Measurements from ENCODE around the gene XRCC1.

XRCC1 gene

DNA sequence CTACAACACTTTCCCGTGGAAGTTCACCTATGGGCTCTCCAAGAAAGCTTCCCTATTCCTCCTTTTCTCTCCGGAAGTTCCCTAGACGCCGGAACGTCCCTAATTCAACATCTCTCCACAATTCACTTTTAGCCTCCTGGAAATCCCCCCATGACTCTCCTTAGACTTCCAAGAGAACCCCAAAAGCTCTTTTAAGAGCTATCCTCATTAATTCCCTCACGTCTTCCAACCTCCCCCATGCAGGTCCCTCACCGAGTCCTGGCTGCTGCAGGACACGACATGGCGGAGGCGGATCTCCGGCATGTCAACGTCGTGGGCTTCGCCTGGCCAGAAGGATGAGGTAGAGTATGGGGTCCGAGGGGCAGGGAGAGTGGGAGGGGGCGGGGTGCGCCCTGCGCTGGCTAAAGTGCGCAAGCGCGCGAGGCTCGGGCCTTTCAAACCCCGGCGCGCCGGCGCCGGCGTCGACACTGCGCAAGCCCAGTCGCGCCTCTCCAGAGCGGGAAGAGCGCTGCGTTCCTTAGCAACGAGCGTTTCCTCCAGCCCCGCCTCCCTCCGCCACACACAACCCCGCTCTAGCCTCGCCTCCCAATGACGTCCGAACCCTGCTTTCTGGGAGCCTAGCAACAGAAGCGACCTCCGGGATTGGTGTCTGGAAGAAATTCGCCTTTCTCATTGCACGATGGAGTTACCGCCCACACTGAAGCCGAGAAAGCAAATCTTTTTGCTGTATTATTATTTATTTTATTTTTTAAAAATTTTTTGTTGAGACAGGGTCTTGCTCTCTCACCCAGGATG is at the start of gene XRCC1, which contains the start of gene PINLYP:
Gene XRCC1 (minus strand): TSS at position 372 of the 795 bp plus-strand sequence. CDS start 69 bp downstream, at position 303.
Gene PINLYP (plus strand): TSS at position 646 of the 795 bp plus-strand sequence. CDS start 1,391 bp downstream, outside the sequence.
- FAIRE-seq (peak; percentile 95), DNase-seq (ENCODE audit: insufficient read length, low spot score) (peak; percentile 97)

GRCh38 chr19:43624933-43625332 is 49.6 kb upstream of the XRCC1 start:
- DNase-seq (ENCODE audit: insufficient read length, low spot score) (no peak), FAIRE-seq (no peak)

DNA sequence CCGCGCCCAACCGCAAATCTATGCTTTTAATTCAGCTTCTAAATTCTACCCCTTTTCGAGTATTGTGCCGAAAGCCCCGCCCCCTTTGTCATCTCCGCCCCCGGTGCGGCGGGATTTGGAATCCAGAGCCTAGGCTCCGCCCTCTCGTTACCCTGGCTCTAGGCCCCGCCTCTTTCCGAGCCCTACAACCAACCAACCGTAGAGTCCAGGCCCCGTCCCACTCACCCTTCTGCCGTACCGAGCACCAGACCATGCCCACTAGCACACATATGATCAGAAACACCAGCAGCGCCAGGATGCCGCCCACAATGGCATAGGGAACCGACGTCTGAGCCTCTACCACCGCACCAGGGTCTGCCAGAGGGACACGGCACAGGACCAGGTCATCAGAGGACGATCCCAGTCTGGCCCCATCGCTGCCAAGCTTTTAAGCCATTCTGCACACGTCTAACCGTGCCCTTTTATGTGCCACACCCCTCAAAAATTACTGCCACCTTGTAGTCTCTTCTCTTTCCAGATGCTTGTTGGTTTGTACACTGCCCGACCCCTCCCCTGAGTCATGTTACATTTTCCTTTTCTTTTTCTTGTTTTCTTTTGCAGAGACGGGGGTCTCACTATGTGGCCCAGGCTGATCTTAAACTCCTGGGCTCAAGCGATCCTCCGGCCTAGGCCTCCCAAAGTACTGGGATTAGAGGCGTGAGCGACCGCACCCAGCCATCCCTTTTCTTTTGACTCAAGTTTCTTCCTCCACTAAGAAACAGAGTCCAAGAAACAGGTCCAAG is 48.8 kb upstream of the XRCC1 start:
- DNase-seq (ENCODE audit: insufficient read length, low spot score) (no peak), FAIRE-seq (no peak)

DNA sequence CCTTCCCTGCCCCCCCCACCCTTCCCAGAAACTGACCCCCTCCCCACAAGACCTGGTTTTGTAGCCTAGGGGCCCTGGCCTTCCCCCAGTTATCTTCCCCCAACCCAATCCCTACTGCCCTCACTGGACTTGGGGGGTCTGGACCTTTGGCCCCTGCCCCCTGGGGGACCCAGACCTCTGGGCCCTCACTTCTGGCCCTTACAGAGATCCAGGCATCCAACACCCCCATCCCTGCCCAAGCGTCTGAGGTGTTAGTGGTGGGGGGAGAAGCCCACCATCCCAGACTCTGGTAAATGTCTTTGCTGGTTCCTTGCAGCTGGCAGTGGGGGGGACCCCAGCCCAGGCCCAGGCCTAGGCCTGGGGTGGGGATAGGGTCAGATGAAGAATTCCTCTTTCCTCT is 47.6 kb upstream of the XRCC1 start:
- no peak for DNase-seq (ENCODE audit: insufficient read length, low spot score)
- no peak for FAIRE-seq

GRCh38 chr19:43622070-43622469 is 46.7 kb upstream of the XRCC1 start:
- FAIRE-seq, result no peak
- no peak for DNase-seq (ENCODE audit: insufficient read length, low spot score)

- FAIRE-seq (no peak), DNase-seq (ENCODE audit: insufficient read length, low spot score) (no peak)
Observed at GRCh38 chr19:43620061-43621001, 45.0 kb upstream of the XRCC1 start.

- FAIRE-seq, result peak; percentile 93
- DNase-seq (ENCODE audit: insufficient read length, low spot score), result peak; percentile 95
Observed at GRCh38 chr19:43619262-43620060, 44.1 kb upstream of the XRCC1 start, which contains the start of gene ZNF428. Gene ZNF428 (minus strand): TSS chr19:43619629. CDS start chr19:43614304, 5,325 bp downstream.

- DNase-seq (ENCODE audit: insufficient read length, low spot score) (peak; percentile 60), FAIRE-seq (peak; percentile 33)
Observed at GRCh38 chr19:43618921-43619261, 43.6 kb upstream of the XRCC1 start.

DNA sequence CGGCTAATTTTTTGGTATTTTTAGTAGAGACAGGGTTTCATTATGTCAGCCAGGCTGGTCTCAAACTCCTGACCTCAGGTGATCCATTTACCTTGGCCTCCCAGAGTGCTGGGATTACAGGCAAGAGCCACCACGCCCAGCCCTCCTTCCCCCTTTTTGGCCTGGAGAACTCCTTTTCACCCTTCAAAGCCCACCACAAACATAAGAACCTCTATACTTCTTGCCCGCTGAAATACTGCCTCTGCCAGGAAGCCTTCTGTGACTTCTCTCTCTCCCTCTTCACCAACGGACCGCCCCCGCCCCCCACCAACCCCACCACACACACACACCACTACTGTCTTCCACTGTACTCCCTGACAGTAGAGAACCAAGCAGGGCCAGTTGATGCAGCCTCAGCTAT is 41.6 kb upstream of the XRCC1 start:
- no peak for FAIRE-seq
- DNase-seq (ENCODE audit: insufficient read length, low spot score), result no peak

- no peak for DNase-seq (ENCODE audit: insufficient read length, low spot score)
- FAIRE-seq, result no peak
Observed at GRCh38 chr19:43616306-43616705, 41.0 kb upstream of the XRCC1 start.

DNA sequence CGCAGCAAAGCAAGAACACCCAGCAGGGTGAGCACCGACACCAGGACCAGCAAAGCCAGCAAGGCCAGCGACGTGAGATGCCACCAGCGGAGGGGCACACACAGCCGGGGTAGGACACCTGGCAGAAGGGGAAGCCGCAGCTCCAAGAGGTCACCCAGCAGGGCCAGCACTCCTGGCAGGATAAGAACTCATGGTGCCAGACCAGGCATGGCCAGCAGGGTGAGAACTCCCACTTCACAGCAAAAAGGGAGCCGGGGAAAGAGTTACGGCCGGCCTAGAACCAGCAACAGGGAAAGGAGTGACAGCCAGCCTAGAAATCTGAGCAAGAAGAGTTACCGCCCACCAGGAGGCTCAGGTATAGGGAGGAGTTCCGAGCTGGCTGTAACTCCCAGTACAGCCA is 37.0 kb upstream of the XRCC1 start:
- no peak for FAIRE-seq
- DNase-seq (ENCODE audit: insufficient read length, low spot score), result no peak

DNA sequence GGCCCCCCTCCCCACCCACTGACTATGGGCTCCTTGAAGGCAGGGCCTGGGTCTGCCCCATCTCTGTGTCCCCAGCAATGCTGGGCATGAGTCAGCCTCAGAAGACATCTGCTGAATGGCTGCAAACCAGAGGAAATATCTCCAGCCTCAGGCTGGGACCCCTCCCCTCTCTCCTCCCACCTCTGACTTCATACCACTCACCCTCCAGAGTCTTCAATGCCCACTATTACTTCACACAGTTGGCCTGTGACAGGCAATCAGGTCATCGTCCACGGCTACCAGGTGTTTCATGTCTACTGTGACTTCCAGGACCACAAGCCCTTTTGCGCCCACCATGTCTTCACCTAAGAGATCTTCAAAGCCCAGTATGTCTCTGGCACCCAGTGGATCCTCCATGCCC is 36.5 kb upstream of the XRCC1 start, which contains the start of gene SRRM5:
Gene SRRM5 (plus strand): TSS at position 301 of the 400 bp plus-strand sequence. CDS start 34 bp downstream, at position 335.
- FAIRE-seq, result no peak
- no peak for DNase-seq (ENCODE audit: insufficient read length, low spot score)

- DNase-seq (ENCODE audit: insufficient read length, low spot score) (no peak), FAIRE-seq (no peak)
Observed at GRCh38 chr19:43610493-43610892, 35.2 kb upstream of the XRCC1 start.

DNA sequence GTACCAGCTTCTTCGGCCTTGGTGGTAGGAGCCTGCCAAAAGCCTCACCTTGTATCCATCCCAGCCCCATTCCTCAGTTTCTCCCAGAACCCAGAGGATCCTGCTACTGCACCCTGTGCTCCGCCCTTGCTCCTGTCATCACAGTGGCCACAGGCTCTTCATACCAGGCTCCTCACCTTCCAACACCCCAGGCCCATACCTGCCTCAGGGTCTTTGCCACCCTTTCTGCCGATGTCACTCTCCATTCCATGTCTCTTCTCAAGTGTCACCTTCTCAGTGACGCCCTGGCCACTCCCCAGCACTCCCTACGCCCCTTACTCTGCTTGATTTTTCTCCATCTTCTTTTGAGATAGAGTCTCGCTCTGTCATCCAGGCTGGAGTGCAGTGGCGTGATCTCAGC is 34.5 kb upstream of the XRCC1 start:
- FAIRE-seq, result no peak
- no peak for DNase-seq (ENCODE audit: insufficient read length, low spot score)

DNA sequence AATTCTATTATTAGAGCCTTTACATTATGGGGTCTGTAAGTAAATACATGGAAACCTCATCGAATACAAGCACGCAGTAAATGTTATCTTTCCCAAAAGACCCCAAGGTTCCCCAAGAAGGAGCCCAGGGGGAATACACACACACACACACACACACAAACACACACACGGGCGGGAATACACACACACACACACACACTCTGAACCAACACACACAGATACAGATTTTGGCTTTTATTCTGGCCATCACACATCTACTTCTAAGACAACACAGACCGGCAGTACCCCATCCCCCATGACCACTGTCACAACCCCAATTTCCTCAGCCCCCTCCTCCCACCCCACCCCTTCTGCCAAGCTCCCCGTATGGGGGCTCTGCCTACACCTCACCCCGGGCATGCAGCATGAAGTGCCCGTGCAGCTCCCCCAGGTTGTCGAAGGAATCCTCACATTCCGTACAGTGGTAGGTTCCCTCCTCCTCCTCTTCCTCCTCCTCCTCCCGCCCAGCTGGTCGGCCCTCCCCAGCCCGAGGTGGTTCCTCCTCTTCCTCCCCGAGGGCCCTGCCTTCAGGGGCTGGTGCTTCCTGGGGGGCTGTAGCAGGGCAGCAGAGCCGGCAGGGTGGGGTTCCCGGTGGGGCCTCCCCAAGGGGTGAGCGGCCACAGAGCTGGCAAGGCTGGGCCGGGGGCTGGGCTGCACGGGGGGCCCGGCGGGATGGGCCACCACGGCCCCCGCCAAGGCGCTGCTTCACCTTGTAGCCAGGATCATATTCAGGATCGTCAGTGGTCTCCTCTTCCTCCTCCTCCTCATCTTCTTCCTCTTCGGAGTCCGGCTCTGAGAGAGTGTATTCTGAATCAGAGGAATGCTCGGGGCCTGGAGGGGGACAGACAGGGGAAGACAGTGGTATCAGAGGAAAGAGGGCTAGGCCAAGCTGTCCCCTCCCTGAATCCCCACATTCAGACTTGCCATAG is 32.2 kb upstream of the XRCC1 start:
- DNase-seq (ENCODE audit: insufficient read length, low spot score) (no peak), FAIRE-seq (no peak)

GRCh38 chr19:43606569-43607229 is 31.4 kb upstream of the XRCC1 start:
- FAIRE-seq (no peak), DNase-seq (ENCODE audit: insufficient read length, low spot score) (no peak)

DNA sequence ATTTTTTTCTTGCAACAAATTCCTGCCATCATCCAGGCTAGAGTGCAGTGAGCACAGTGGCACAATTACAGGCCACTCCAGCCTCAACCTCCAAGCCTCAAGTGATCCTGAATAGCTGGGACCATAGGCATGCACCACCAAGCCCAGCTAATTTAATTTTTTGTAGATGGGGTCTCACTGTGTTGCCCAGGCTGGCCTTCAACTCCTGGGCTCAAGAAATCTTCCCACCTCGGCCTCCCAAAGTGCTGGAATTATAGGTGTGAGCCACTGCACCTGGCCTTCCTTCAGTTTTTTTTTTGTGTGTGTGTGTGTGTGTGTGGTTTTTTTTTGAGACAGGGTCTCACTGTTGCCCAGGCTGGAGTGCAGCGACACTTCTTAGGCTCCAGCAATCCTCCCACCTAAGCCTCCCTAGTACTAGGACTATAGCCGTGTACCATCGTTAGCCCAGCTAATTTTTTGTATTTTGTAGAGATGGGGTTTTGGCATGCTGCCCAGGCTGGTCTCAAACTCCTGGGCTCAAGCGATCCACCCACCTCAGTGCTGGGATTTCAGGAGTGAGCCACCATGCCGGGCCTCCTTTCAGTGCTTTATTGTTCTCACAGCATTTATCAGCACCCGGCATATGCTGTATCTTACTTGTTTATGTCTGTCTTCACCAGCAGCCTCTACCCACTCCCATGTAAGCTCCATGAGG is 30.7 kb upstream of the XRCC1 start:
- DNase-seq (ENCODE audit: insufficient read length, low spot score) (no peak), FAIRE-seq (no peak)
